MG63 (cell line): ENCODE data around the gene CCDC77. TPM values are rescaled to one million over a fixed set of nuclear protein-coding genes. Genes with fewer than 3 reads are reported as not detected.

Source experiments
- total RNA-seq: library from RNA; depleted of rRNA; stranded (reverse); fragments of >200 nt; shearing (Covaris generic); gene quantifications from 2 replicates; pipeline ENCODE4 v1.2.3, GENCODE V29; 2014; ENCODE audit warnings: low replicate concordance; rRNA removed

CCDC77 gene
- total RNA-seq, 1 experiment from 2014 or later, result 19.6 TPM

Other genes with a start within 250 kb of the CCDC77 start
- not detected in 2 replicates for gene SLC6A12, start 187.5 kb upstream of the CCDC77 start, total RNA-seq
- gene SLC6A13, start 138.8 kb upstream of the CCDC77 start, total RNA-seq, result not detected in 2 replicates
- gene KDM5A, start 12.3 kb upstream of the CCDC77 start, total RNA-seq, result 28.1 and 31.4 TPM in 2 replicates
- gene B4GALNT3, start 58.3 kb downstream of the CCDC77 start, total RNA-seq, result 0.30 and 0.54 TPM in 2 replicates